ENCODE data around the gene CMTM2. TPM values are rescaled to one million over a fixed set of nuclear protein-coding genes. Genes with fewer than 3 reads are reported as not detected.

The CMTM2 gene
- total and polyA plus RNA-seq, 9 of the 15 experiments (the other 6 are each of a cell fraction or from before 2014, with no cell fraction given): not detected

DNA sequence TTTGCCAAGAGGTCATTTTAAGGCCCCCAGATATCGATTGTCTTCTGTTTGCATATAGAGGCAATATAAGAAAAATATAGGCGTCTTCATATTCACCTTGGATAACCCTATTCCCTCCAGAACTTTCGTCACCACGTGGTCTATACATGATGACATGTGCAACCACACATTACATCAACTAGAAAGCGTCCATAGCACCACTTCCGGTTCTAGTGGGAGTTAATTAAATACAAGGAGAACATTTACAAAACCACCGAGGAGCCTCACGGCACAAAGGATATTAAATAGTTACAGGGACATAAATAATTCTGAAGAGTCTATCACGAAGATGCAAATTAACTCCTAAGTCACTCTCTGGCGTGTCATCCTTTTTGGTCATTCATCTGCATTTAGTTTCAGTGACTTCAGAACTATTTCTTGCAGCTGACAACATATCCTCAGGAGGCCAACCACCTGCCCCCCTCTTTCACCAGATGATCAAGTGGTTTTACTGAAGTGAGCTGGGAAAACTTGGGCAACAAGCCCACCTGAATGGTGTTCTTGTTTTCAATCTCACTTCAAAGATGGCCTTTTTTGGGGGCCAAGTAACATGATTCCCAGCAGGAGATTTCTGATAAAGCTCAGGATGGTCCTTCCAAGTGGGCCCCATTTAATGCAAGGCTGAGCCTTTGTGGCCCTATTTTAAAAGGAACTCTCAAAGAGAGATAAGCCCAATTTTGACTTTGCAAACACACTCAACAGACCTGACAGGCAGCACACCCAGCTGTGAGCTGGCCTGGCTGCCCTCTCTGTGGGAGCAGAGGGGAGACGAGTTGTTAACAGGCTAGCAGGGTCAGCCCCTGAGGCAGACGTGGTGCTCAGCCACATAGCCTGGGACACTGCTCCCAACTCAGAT is 40.5 kb downstream of the CMTM2 start (continued):
- TF ChIP-seq ZZZ3 (IDR thresholded peaks at IDR 0.05): no peak
- TF ChIP-seq ZNF384 (IDR thresholded peaks at IDR 0.05; ENCODE audit: low read depth, low read length): no peak
- TF ChIP-seq BRCA1 (IDR thresholded peaks at IDR 0.05): no peak
- TF ChIP-seq BRCA1 (CRISPR knock-in tag; IDR thresholded peaks at IDR 0.05): no peak
- TF ChIP-seq ZBTB7A (IDR thresholded peaks at IDR 0.05; ENCODE audit: borderline replicate concordance, control insufficient read depth, low read depth, low read length): no peak
- 0 out of 2 replicates have a peak, but pooled peaks have one; percentile 14 for TF ChIP-seq NFRKB (IDR thresholded peaks at IDR 0.05; ENCODE audit: low read depth)
- TF ChIP-seq COPS2 (conservative IDR thresholded peaks at IDR 0.05): no peak
- TF ChIP-seq, protein P1, sequence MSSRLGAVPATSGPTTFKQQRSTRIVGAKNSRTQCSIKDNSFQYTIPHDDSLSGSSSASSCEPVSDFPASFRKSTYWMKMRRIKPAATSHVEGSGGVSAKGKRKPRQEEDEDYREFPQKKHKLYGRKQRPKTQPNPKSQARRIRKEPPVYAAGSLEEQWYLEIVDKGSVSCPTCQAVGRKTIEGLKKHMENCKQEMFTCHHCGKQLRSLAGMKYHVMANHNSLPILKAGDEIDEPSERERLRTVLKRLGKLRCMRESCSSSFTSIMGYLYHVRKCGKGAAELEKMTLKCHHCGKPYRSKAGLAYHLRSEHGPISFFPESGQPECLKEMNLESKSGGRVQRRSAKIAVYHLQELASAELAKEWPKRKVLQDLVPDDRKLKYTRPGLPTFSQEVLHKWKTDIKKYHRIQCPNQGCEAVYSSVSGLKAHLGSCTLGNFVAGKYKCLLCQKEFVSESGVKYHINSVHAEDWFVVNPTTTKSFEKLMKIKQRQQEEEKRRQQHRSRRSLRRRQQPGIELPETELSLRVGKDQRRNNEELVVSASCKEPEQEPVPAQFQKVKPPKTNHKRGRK (tag; IDR thresholded peaks at IDR 0.05): no peak
- TF ChIP-seq SMAD3 (CRISPR knock-in tag; conservative IDR thresholded peaks at IDR 0.05): no peak
- no peak for TF ChIP-seq DIDO1 (tag; IDR thresholded peaks at IDR 0.05; ENCODE audit: low read depth)
- TF ChIP-seq SRSF9 (IDR thresholded peaks at IDR 0.05; ENCODE audit: borderline replicate concordance, low read depth, low read length): no peak
- TF ChIP-seq, protein P2, sequence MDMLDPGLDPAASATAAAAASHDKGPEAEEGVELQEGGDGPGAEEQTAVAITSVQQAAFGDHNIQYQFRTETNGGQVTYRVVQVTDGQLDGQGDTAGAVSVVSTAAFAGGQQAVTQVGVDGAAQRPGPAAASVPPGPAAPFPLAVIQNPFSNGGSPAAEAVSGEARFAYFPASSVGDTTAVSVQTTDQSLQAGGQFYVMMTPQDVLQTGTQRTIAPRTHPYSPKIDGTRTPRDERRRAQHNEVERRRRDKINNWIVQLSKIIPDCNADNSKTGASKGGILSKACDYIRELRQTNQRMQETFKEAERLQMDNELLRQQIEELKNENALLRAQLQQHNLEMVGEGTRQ (CRISPR knock-in tag; IDR thresholded peaks at IDR 0.05): peak; percentile 39; the same call in 1 of the 2 replicates
- no peak for TF ChIP-seq KDM1A (IDR thresholded peaks at IDR 0.05)
- TF ChIP-seq POLR2B (IDR thresholded peaks at IDR 0.05; ENCODE audit: low read depth, partially characterized antibody): no peak
- no peak for TF ChIP-seq ZNF274 (IDR thresholded peaks at IDR 0.05; ENCODE audit: borderline replicate concordance, low read depth, low read length)
- no peak; the same call in 1 of the 2 replicates for TF ChIP-seq ZKSCAN8 (CRISPR knock-in tag; IDR thresholded peaks at IDR 0.05)
- no peak for TF ChIP-seq SREBF2 (CRISPR knock-in tag; IDR thresholded peaks at IDR 0.05)
- no peak for TF ChIP-seq SMAD2 (IDR thresholded peaks at IDR 0.05; ENCODE audit: low read depth, low read length)
- TF ChIP-seq, protein P3, sequence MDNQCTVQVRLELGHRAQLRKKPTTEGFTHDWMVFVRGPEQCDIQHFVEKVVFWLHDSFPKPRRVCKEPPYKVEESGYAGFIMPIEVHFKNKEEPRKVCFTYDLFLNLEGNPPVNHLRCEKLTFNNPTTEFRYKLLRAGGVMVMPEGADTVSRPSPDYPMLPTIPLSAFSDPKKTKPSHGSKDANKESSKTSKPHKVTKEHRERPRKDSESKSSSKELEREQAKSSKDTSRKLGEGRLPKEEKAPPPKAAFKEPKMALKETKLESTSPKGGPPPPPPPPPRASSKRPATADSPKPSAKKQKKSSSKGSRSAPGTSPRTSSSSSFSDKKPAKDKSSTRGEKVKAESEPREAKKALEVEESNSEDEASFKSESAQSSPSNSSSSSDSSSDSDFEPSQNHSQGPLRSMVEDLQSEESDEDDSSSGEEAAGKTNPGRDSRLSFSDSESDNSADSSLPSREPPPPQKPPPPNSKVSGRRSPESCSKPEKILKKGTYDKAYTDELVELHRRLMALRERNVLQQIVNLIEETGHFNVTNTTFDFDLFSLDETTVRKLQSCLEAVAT (IDR thresholded peaks at IDR 0.05): no peak
- TF ChIP-seq ZNF551 (CRISPR knock-in tag; IDR thresholded peaks at IDR 0.05): no peak
- peak; percentile 38; the same call in 1 of the 2 replicates for TF ChIP-seq DMBX1 (CRISPR knock-in tag; IDR thresholded peaks at IDR 0.05; ENCODE audit: borderline replicate concordance)
- TF ChIP-seq MTA1 (IDR thresholded peaks at IDR 0.05; ENCODE audit: borderline replicate concordance): no peak
- TF ChIP-seq, protein P4, sequence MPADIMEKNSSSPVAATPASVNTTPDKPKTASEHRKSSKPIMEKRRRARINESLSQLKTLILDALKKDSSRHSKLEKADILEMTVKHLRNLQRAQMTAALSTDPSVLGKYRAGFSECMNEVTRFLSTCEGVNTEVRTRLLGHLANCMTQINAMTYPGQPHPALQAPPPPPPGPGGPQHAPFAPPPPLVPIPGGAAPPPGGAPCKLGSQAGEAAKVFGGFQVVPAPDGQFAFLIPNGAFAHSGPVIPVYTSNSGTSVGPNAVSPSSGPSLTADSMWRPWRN (IDR thresholded peaks at IDR 0.05; ENCODE audit: low read depth): no peak
- no peak for TF ChIP-seq GTF2E2 (tag; IDR thresholded peaks at IDR 0.05)
- no peak for TF ChIP-seq ZNF224 (CRISPR knock-in tag; IDR thresholded peaks at IDR 0.05)
- no peak for TF ChIP-seq CHCHD3 (CRISPR knock-in tag; IDR thresholded peaks at IDR 0.05)
- no peak for TF ChIP-seq TAF9B (IDR thresholded peaks at IDR 0.05; ENCODE audit: partially characterized antibody)

Measured in K562 (cell line).